Measurements from ENCODE around the gene CBR4. TPM values are rescaled to one million over a fixed set of nuclear protein-coding genes. Genes with fewer than 3 reads are reported as not detected.

Gene CBR4
- 8.5 and 11.3 TPM in 2 replicates for total RNA-seq

GRCh38 chr4:169010125-169011023 is at the start of gene CBR4:
Gene CBR4 (minus strand): TSS chr4:169010255. CDS start chr4:169010089, 166 bp downstream.

